ENCODE results near the gene PI4KA. TPM values are rescaled to one million over a fixed set of nuclear protein-coding genes. Genes with fewer than 3 reads are reported as not detected.
"Not testable (repeated sequence)": the region's sequence is repeated elsewhere in the genome, so short reads cannot be mapped to it uniquely, and the experiment has no call there.

PI4KA gene
- polyA plus RNA-seq, 1 donor from 2014 or later, result 42.2 TPM

GRCh38 chr22:20825624-20826023 is 33.0 kb downstream of the PI4KA start:
- Histone ChIP-seq H3K27me3 (ENCODE audit: insufficient read depth, low read depth, low read length) (no peaks in the 10 kb centered on the region), H3F3A (ENCODE audit: insufficient read depth, low read length, poor library complexity, severe bottlenecking) (no peaks in the 10 kb centered on the region), H3K9me2 (ENCODE audit: insufficient read depth, low read length) (no peaks in the 10 kb centered on the region), H4K20me1 (ENCODE audit: insufficient read depth) (no peaks in the 10 kb centered on the region), H3K4me3 (ENCODE audit: low read length) (no peak overlapping the region), H2AFZ (ENCODE audit: low read depth, low read length) (no peak overlapping the region), H3K4me2 (ENCODE audit: low read length) (no peak overlapping the region), H3K36me3 (ENCODE audit: insufficient read depth, low read length) (no peaks in the 10 kb centered on the region), H3K27ac (ENCODE audit: low read length) (no peak overlapping the region), H3K79me2 (replicated peaks; ENCODE audit: insufficient read depth, low read length) (no peaks in the 10 kb centered on the region), H3K9ac (ENCODE audit: low read length) (no peak overlapping the region), H3K9me3 (ENCODE audit: low read length) (no peaks in the 10 kb centered on the region)
- TF ChIP-seq SMC3 (conservative IDR thresholded peaks at IDR 0.05; ENCODE audit: poor library complexity) (no peak), TAF1 (IDR thresholded peaks at IDR 0.05; ENCODE audit: low read depth) (no peak), CTCF (IDR thresholded peaks at IDR 0.05; ENCODE audit: poor library complexity, severe bottlenecking) (no peak), EZH2 (IDR thresholded peaks at IDR 0.05; ENCODE audit: borderline replicate concordance, insufficient read depth, low read length, poor library complexity, severe bottlenecking) (no peak), RAD21 (conservative IDR thresholded peaks at IDR 0.05) (no peak), POLR2AphosphoS5 (IDR thresholded peaks at IDR 0.05) (no peak), EP300 (conservative IDR thresholded peaks at IDR 0.05; ENCODE audit: poor library complexity, severe bottlenecking) (no peak), REST (IDR thresholded peaks at IDR 0.05; ENCODE audit: borderline replicate concordance) (no peak), MXI1 (conservative IDR thresholded peaks at IDR 0.05; ENCODE audit: poor library complexity, severe bottlenecking) (no peak)

GRCh38 chr22:20825216-20825615 is 33.4 kb downstream of the PI4KA start:
- H3K27me3 ChIP-seq (ENCODE audit: insufficient read depth, low read depth, low read length); H3K4me2 ChIP-seq (ENCODE audit: low read length); H3K9me2 ChIP-seq (ENCODE audit: insufficient read depth, low read length); H3K9ac ChIP-seq (ENCODE audit: low read length); H4K20me1 ChIP-seq (ENCODE audit: insufficient read depth); H3K27ac ChIP-seq (ENCODE audit: low read length); H2AFZ ChIP-seq (ENCODE audit: low read depth, low read length); H3F3A ChIP-seq (ENCODE audit: insufficient read depth, low read length, poor library complexity, severe bottlenecking); H3K79me2 ChIP-seq (replicated peaks; ENCODE audit: insufficient read depth, low read length); H3K4me3 ChIP-seq (ENCODE audit: low read length); H3K36me3 ChIP-seq (ENCODE audit: insufficient read depth, low read length); H3K9me3 ChIP-seq (ENCODE audit: low read length): not testable (repeated sequence)

GRCh38 chr22:20823264-20823663 is 35.3 kb downstream of the PI4KA start:
- Histone ChIP-seq H2AFZ (ENCODE audit: low read depth, low read length) (no peak overlapping the region), H3K9me3 (ENCODE audit: low read length) (no peaks in the 10 kb centered on the region), H3K79me2 (replicated peaks; ENCODE audit: insufficient read depth, low read length) (no peaks in the 10 kb centered on the region), H3K4me3 (ENCODE audit: low read length) (no peak overlapping the region), H3K9me2 (ENCODE audit: insufficient read depth, low read length) (no peaks in the 10 kb centered on the region), H3K27me3 (ENCODE audit: insufficient read depth, low read depth, low read length) (no peaks in the 10 kb centered on the region), H4K20me1 (ENCODE audit: insufficient read depth) (no peaks in the 10 kb centered on the region), H3K4me2 (ENCODE audit: low read length) (no peak overlapping the region), H3K9ac (ENCODE audit: low read length) (no peak overlapping the region), H3K36me3 (ENCODE audit: insufficient read depth, low read length) (no peaks in the 10 kb centered on the region), H3F3A (ENCODE audit: insufficient read depth, low read length, poor library complexity, severe bottlenecking) (no peaks in the 10 kb centered on the region), H3K27ac (ENCODE audit: low read length) (no peak overlapping the region)
- no peak for TF ChIP-seq REST (IDR thresholded peaks at IDR 0.05; ENCODE audit: borderline replicate concordance)
- no peak for TF ChIP-seq SMC3 (conservative IDR thresholded peaks at IDR 0.05; ENCODE audit: poor library complexity)
- no peak for TF ChIP-seq TAF1 (IDR thresholded peaks at IDR 0.05; ENCODE audit: low read depth)
- TF ChIP-seq POLR2AphosphoS5 (IDR thresholded peaks at IDR 0.05), result no peak
- no peak for TF ChIP-seq RAD21 (conservative IDR thresholded peaks at IDR 0.05)
- TF ChIP-seq EP300 (conservative IDR thresholded peaks at IDR 0.05; ENCODE audit: poor library complexity, severe bottlenecking), result no peak
- no peak for TF ChIP-seq MXI1 (conservative IDR thresholded peaks at IDR 0.05; ENCODE audit: poor library complexity, severe bottlenecking)
- no peak for TF ChIP-seq EZH2 (IDR thresholded peaks at IDR 0.05; ENCODE audit: borderline replicate concordance, insufficient read depth, low read length, poor library complexity, severe bottlenecking)
- no peak for TF ChIP-seq CTCF (IDR thresholded peaks at IDR 0.05; ENCODE audit: poor library complexity, severe bottlenecking)
